ENCODE data around the gene FNDC3B.
"Not testable (repeated sequence)": the region's sequence is repeated elsewhere in the genome, so short reads cannot be mapped to it uniquely, and the experiment has no call there.

Gene FNDC3B

GRCh38 chr3:172362583-172362982, 323.2 kb downstream of the FNDC3B start:
- DNase-seq (ENCODE audit: low read depth in 3 of 3): no peak

GRCh38 chr3:172364374-172365027, 325.1 kb downstream of the FNDC3B start:
- DNase-seq (ENCODE audit: low read depth in 3 of 3): no peak

GRCh38 chr3:172365028-172365567, 325.7 kb downstream of the FNDC3B start:
- DNase-seq (ENCODE audit: low read depth in 3 of 3): no peak

GRCh38 chr3:172367205-172368105, 328.1 kb downstream of the FNDC3B start:
- no peak for DNase-seq (ENCODE audit: low read depth in 3 of 3)

- DNase-seq (ENCODE audit: low read depth in 3 of 3): not testable (repeated sequence)
These were observed 329.2 kb downstream of the FNDC3B start for GRCh38 chr3:172368556-172368955.

- DNase-seq (ENCODE audit: low read depth in 3 of 3): no peak
These were observed 330.3 kb downstream of the FNDC3B start for GRCh38 chr3:172369590-172370259.

- no peak for DNase-seq (ENCODE audit: low read depth in 3 of 3)
These were observed 331.0 kb downstream of the FNDC3B start for GRCh38 chr3:172370419-172370818.

GRCh38 chr3:172371544-172371943, 332.2 kb downstream of the FNDC3B start:
- DNase-seq (ENCODE audit: low read depth in 3 of 3): no peak

- no peak for DNase-seq (ENCODE audit: low read depth in 3 of 3)
These were observed 333.5 kb downstream of the FNDC3B start for GRCh38 chr3:172372895-172373294.

GRCh38 chr3:172373912-172374311, 334.5 kb downstream of the FNDC3B start:
- DNase-seq (ENCODE audit: low read depth in 3 of 3): no peak

- no peak for DNase-seq (ENCODE audit: low read depth in 3 of 3)
These were observed 335.9 kb downstream of the FNDC3B start for GRCh38 chr3:172375206-172375850.

GRCh38 chr3:172376402-172376801, 337.0 kb downstream of the FNDC3B start:
- DNase-seq (ENCODE audit: low read depth in 3 of 3): no peak

GRCh38 chr3:172376881-172377280, 337.5 kb downstream of the FNDC3B start:
- no peak for DNase-seq (ENCODE audit: low read depth in 3 of 3)

GRCh38 chr3:172378439-172378838, 339.1 kb downstream of the FNDC3B start:
- no peak for DNase-seq (ENCODE audit: low read depth in 3 of 3)

- DNase-seq (ENCODE audit: low read depth in 3 of 3): no peak
These were observed 340.0 kb downstream of the FNDC3B start for GRCh38 chr3:172379372-172379771.

- no peak for DNase-seq (ENCODE audit: low read depth in 3 of 3)
These were observed 341.3 kb downstream of the FNDC3B start for GRCh38 chr3:172380632-172381031.

- no peak for DNase-seq (ENCODE audit: low read depth in 3 of 3)
These were observed 344.0 kb downstream of the FNDC3B start for GRCh38 chr3:172383306-172383796.

- DNase-seq (ENCODE audit: low read depth in 3 of 3): no peak
These were observed 345.5 kb downstream of the FNDC3B start for GRCh38 chr3:172384836-172385235.

GRCh38 chr3:172387728-172388127, 348.4 kb downstream of the FNDC3B start:
- DNase-seq (ENCODE audit: low read depth in 3 of 3): no peak

GRCh38 chr3:172388412-172389078, 349.2 kb downstream of the FNDC3B start:
- DNase-seq (ENCODE audit: low read depth in 3 of 3): no peak

- no peak for DNase-seq (ENCODE audit: low read depth in 3 of 3)
These were observed 351.4 kb downstream of the FNDC3B start for GRCh38 chr3:172390792-172391191.

Measured in stimulated activated CD4-positive, alpha-beta T cell treated with anti-CD3 and anti-CD28 coated beads, TNF-alpha, amount 100 ng/mL, for 4 hours (primary cell).